Inflammatory macrophage treated with lipopolysaccharide for 1 hour (primary cell): ENCODE results near the gene SLC26A9.

ENCODE experiments used
- DNase-seq, 2 donors: peaks; one replicate each; pipeline ENCODE4 v3.0.0-alpha.2; 2020 to 2022

SLC26A9 gene

GRCh38 chr1:205943245-205943644 lies at the start of gene SLC26A9:
SLC26A9 (minus strand) TSS chr1:205943456; CDS start chr1:205935820, 7,636 bp downstream.
- no peak for DNase-seq

GRCh38 chr1:205992218-205992882 lies 49.1 kb upstream of the SLC26A9 start:
- no peak for DNase-seq

- no peak for DNase-seq
These were observed 48.0 kb upstream of the SLC26A9 start for GRCh38 chr1:205991237-205991636.

- no peak for DNase-seq
These were observed 47.0 kb upstream of the SLC26A9 start for GRCh38 chr1:205990226-205990625.

GRCh38 chr1:205989786-205990185 lies 46.5 kb upstream of the SLC26A9 start:
- DNase-seq, result no peak

GRCh38 chr1:205988585-205988995 lies 45.3 kb upstream of the SLC26A9 start:
- no peak for DNase-seq

GRCh38 chr1:205986861-205987260 lies 43.6 kb upstream of the SLC26A9 start:
- DNase-seq, result no peak

GRCh38 chr1:205986292-205986691 lies 43.0 kb upstream of the SLC26A9 start:
- no peak for DNase-seq

GRCh38 chr1:205985330-205986005 lies 42.2 kb upstream of the SLC26A9 start:
- DNase-seq, result no peak

- peak; percentile 44 to 60 for DNase-seq
These were observed 40.9 kb upstream of the SLC26A9 start for GRCh38 chr1:205983925-205984725.

- DNase-seq, result no peak
These were observed 38.0 kb upstream of the SLC26A9 start for GRCh38 chr1:205981257-205981656.

- peak in 1 of 2 donors; percentile 31 for DNase-seq
These were observed 37.1 kb upstream of the SLC26A9 start for GRCh38 chr1:205980237-205980870.

- DNase-seq, result no peak
These were observed 36.0 kb upstream of the SLC26A9 start for GRCh38 chr1:205979301-205979700.

GRCh38 chr1:205978676-205979075 lies 35.4 kb upstream of the SLC26A9 start:
- DNase-seq, result no peak

- peak; percentile 55 to 78 for DNase-seq
These were observed 34.3 kb upstream of the SLC26A9 start for GRCh38 chr1:205977402-205978014.

GRCh38 chr1:205976708-205977401 lies 33.6 kb upstream of the SLC26A9 start:
- DNase-seq, result no peak

GRCh38 chr1:205976036-205976435 lies 32.8 kb upstream of the SLC26A9 start:
- no peak for DNase-seq

- DNase-seq, result no peak
These were observed 32.2 kb upstream of the SLC26A9 start for GRCh38 chr1:205975387-205975998.

GRCh38 chr1:205974712-205975111 lies 31.5 kb upstream of the SLC26A9 start:
- DNase-seq, result no peak

GRCh38 chr1:205973377-205974232 lies 30.3 kb upstream of the SLC26A9 start:
- DNase-seq, result no peak
